GM21825 (cell line): Measurements from ENCODE around the gene SFSWAP.

Experiments
- ATAC-seq: cut with Tn5 transposase; IDR thresholded peaks from one replicate; pipeline ENCODE4 v1.9.1; 2021; ENCODE audit warnings: mild to moderate bottlenecking, moderate library complexity; ENCODE audit not compliant: unreplicated experiment

SFSWAP gene

GRCh38 chr12:131848753-131849152 lies 137.9 kb downstream of the SFSWAP start:
- no peak for ATAC-seq
